Epithelial cell of prostate (primary cell): Measurements from ENCODE around the gene ADAMTS2.

Source experiments
- DNase-seq: peaks from one replicate; pipeline ENCODE4 v3.0.0-alpha.2; 2011; ENCODE audit warnings: low read depth, low spot score
- H3K27ac ChIP-seq: fragments of 450-650 bp; 2 replicates; pipeline ENCODE4 v1.5.1; 2017; ENCODE audit warnings: mild to moderate bottlenecking

The ADAMTS2 gene

GRCh38 chr5:179314606-179315355 lies 30.5 kb downstream of the ADAMTS2 start:
- H3K27ac ChIP-seq: no peak overlapping the region
- no peak for DNase-seq

DNA sequence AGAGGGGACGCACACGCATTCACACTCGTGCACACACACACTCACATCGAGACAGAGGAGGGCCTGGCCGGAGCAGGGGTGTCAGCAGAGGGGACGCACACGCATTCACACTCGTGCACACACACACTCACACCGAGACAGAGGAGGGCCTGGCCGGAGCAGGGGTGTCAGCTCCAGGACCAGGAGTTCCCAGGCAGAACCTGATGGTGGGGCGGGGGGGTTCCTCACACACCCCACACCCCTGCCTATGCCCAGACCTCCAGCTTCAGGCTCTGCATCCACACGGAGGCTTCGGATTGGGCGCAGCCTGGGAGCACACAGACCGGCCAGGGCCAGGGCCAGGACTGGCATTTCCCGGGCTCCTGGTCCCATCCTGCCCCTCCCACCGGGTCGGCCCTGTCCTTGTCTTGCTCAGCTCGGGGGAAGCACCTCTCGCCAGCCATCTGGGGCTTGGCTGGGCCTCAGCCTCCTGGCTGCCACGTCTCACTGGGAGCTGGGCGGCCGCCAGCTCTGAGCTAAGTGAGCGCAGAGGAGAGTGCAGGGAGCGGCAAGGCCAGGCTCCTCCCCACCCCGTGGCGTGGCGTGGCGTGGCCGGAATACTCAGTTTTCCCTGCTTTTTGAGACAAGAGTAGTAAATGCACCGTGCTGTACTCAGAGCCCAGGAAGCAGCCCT lies 31.3 kb downstream of the ADAMTS2 start:
- no peak overlapping the region for H3K27ac ChIP-seq
- no peak for DNase-seq

GRCh38 chr5:179312557-179313235 lies 32.6 kb downstream of the ADAMTS2 start:
- no peak overlapping the region for H3K27ac ChIP-seq
- no peak for DNase-seq

GRCh38 chr5:179311581-179311980 lies 33.7 kb downstream of the ADAMTS2 start:
- no peak overlapping the region for H3K27ac ChIP-seq
- no peak for DNase-seq

DNA sequence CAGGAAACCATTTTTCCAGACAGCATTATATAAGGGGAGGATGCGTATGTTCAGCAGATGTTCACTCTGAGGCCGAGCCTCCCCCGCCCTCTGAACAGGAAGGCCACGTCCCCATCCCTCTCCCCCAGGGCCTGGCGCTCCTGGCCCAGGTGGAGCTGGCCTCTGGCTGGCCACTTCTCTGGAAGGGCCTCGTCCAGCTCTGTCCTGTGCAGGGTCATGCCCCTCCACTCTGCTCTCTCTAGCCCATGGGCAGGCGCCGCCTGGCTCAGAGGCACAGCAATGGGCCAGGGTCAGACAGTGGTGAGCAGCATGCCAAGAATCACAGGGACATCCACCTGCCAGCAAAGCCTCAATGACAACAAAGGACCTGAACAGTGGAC lies 34.2 kb downstream of the ADAMTS2 start:
- DNase-seq: no peak
- H3K27ac ChIP-seq: no peak overlapping the region

GRCh38 chr5:179310439-179311090 lies 34.7 kb downstream of the ADAMTS2 start:
- no peak for DNase-seq
- H3K27ac ChIP-seq: no peak overlapping the region

DNA sequence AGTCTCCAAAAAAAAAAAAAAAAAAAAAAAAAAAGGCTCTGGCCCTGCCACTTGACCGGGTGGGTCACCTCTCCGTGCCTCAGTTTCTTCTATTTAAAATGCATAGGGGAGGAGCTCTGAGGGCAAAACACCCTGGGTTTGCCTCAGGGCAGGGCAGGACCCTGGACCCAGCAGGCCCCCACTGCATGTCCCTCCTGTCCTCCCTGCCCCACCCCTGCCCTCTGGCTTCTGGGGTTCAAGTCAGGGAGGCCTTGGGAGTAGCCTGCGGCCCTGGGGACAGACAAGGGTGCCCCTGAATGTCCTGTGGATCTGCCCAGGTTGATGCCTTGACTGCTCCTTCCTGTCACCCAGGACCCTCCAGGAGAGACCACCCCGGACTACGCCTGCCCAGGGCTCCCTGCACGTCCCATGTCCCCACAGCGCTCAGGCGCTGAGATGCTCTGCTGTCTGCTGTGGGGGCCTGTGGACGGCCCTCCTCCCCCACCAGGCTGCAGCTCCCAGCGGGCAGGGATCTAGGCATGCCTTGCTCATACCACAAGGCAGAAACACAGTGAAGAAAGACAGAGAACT lies 35.4 kb downstream of the ADAMTS2 start:
- H3K27ac ChIP-seq: no peak overlapping the region

DNA sequence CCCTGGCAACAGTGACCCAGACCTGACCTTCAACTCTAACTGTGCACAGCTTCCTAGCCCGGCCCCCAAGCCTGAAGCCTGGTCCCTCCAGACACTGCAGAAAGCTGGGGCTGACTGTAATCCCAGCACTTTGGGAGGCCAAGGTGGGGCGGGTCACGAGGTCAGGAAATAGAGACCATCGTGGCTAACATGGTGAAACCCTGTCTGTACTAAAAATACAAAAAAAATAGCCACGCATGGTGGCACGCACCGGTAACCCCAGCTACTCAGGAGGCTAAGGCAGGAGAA lies 35.9 kb downstream of the ADAMTS2 start:
- no peak overlapping the region for H3K27ac ChIP-seq
- DNase-seq: no peak

More for the DNA sequence above, 35.4 kb downstream of the ADAMTS2 start:
- DNase-seq: no peak

DNA sequence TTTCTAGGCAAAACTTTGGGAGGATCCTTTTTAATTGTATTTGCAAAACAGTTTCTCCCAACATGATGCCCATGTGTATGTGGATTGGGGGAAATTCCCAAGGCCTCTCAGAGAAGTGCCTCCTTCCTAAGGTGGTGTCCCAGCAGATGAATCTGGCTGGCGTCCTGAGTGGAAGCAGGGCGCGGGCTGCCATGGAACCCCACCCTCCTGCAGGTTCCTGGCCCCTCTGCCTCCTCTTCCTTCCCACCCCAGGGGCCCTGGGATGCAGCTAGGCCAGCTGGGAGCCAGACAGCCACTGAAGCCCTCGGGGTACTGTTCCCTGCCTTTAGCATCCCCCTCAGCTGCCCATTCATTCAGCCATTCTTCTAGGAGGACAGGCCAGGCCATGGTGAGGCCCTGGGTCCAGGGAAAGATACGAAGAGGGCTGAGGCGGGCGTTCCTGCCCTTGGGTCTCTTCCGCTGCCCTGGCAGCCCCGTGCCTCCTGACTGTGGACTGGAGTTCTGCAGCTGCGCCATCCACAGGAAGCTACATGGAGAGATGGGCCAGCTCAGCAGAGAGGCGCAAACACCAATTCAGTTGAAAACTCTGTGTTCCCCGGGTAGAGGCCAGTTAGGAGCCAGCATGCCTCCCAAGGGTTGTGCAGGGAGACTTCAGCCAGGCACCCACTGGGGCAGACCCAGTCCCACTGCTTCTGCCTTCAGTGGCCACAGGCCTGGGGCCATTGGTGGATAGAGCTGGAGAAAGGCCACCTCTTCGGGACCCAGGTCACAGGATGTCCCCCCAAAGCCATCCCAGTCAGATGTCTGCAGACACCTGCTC lies 36.5 kb downstream of the ADAMTS2 start:
- no peak for DNase-seq
- no peak overlapping the region for H3K27ac ChIP-seq

- DNase-seq: no peak
- no peak overlapping the region for H3K27ac ChIP-seq
These were observed 37.3 kb downstream of the ADAMTS2 start for GRCh38 chr5:179307931-179308471.

- no peak for DNase-seq
- no peak overlapping the region for H3K27ac ChIP-seq
These were observed 38.1 kb downstream of the ADAMTS2 start for GRCh38 chr5:179307013-179307800.

DNA sequence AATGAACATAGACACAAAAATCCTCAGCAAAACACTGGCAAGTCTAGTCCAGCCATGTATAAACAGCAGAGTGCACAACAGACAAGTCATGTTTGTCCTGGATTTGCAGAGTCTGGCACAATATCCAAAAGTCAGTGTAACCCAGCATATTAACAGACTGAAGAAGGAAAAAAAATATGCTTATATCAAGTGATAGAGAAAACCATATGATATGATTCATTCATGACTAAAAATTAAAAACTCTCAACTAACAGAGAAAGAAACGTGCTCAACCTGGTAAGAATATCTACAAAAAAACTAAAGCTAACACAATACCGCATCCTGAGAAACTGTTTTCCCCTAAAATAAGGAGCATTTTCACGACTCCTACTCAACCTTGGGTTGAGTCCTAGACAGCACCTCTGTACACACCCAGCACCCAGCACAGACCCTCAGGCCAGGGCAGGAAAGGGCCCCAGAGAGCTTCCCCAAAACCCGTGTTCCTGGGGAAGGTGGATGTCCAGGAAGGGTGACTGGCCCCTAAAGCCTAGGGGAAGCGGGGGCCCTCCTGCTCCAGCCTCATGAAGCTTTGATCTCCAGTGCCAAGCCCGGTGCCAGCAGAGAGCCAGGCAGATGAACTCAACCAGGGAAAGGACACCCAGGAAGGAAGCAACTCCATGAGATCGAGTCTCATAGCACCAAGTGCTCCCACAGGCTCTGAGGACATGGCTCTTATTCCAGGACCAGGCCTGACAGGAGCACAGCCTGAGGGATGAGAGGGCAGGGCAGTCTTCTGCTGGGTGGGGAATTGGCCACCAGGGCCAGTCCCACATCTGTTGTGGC lies 38.9 kb downstream of the ADAMTS2 start:
- no peak overlapping the region for H3K27ac ChIP-seq

DNA sequence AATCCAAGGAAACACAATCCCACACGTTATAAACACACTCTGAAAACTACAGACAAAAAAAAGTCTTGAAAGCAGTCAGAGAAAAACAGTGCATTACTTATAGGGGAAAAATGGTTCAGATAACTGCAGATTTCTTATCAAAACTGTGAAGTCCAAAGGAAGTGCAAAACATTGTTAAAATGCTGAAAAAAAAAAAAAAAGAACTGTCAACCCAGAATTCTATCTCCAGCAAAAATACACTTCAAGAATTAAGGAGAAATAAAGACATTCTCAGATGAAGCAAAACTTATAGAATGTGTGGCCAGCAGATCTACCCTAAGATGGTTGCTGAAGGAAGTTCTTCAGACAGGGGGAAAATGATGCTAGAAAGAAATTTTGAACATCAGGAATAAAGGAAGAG lies 40.4 kb downstream of the ADAMTS2 start:
- DNase-seq: no peak
- no peak overlapping the region for H3K27ac ChIP-seq

More for the DNA sequence above, 38.9 kb downstream of the ADAMTS2 start:
- no peak for DNase-seq

GRCh38 chr5:179304466-179304865 lies 40.8 kb downstream of the ADAMTS2 start:
- H3K27ac ChIP-seq: no peak overlapping the region
- no peak for DNase-seq

DNA sequence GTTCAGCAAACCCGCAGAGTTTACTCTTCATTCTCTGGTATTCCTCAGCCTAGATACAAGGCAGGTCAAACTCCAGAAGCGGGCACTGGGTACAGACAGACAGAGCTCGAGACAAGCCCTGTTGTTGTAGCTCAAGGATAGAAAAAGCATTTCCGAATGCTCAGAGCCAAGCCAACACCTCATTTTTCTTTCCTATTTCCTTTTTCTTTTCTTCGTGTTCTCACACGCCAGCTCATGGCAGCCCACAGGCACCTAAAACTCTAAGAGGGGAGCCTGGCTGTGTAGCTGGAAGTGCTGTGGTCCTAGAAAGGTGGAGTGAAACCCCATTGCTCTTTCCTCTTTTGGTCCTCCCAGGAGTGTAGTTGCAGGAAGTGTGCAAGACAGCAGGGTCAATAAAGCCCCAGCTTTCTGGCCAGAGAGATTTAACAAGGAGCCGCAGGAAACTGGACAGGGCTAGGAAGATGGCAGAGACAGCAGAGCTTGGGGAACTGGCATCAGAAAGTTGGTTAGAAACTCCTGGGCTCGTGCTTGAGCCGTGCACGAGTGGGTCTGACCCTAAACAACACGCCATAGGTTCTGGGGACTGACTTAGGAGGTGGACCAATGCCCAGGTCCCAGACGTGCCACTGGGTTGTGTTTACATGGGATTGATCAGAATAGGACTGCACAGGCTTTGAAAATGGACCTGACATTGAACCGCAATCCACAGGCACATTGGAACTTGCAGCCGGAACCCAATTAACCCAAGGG lies 41.6 kb downstream of the ADAMTS2 start:
- no peak for DNase-seq
- H3K27ac ChIP-seq: no peak overlapping the region

- H3K27ac ChIP-seq: no peak overlapping the region
These were observed 42.6 kb downstream of the ADAMTS2 start for GRCh38 chr5:179302499-179303185.

DNA sequence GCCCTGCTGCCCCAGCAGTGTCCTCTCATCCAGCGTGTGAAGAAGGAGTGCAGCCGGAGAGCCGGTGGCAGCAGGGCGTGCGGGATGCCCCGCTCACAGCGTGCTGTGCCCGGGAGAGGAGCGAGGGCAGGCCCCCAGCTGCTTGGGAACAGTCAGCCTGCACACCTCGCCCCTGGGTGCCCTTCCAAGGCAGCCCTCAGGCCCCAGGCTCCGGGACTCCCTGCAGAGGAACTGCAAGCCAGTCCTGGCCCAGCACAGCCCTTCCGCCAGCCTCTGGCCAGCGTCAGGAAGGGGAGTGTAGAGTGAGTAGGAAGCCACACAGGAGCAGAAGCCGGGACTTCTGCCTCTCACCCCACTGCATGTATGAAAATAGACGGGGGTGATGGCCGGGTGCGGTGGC lies 43.5 kb downstream of the ADAMTS2 start:
- DNase-seq: no peak
- H3K27ac ChIP-seq: no peak overlapping the region

More at GRCh38 chr5:179302499-179303185, 42.6 kb downstream of the ADAMTS2 start:
- DNase-seq: no peak
